D721Med (cell line): ENCODE data around the gene C5AR2.

Experiments used
- DNase-seq: peaks from one replicate; pipeline ENCODE4 v3.0.0; 2011; ENCODE audit warnings: low spot score; ENCODE audit not compliant: insufficient read length
- FAIRE-seq: peaks from 2 replicates; lab custom pipeline; 2011; peaks lifted over from hg19 to GRCh38; lab: Jason Lieb, UNC
- TF ChIP-seq, protein P1 (sequence below): IDR thresholded peaks from 2 replicates; pipeline ENCODE4 v1.5.1; 2012; ENCODE audit warnings: mild to moderate bottlenecking, control low read depth; ENCODE audit not compliant: insufficient read depth; ENCODE audit errors: missing control alignments

C5AR2 gene

GRCh38 chr19:47305309-47305751 lies 26.6 kb upstream of the C5AR2 start:
- DNase-seq (peak; percentile 63), FAIRE-seq (no peak)
- TF ChIP-seq, protein P1, sequence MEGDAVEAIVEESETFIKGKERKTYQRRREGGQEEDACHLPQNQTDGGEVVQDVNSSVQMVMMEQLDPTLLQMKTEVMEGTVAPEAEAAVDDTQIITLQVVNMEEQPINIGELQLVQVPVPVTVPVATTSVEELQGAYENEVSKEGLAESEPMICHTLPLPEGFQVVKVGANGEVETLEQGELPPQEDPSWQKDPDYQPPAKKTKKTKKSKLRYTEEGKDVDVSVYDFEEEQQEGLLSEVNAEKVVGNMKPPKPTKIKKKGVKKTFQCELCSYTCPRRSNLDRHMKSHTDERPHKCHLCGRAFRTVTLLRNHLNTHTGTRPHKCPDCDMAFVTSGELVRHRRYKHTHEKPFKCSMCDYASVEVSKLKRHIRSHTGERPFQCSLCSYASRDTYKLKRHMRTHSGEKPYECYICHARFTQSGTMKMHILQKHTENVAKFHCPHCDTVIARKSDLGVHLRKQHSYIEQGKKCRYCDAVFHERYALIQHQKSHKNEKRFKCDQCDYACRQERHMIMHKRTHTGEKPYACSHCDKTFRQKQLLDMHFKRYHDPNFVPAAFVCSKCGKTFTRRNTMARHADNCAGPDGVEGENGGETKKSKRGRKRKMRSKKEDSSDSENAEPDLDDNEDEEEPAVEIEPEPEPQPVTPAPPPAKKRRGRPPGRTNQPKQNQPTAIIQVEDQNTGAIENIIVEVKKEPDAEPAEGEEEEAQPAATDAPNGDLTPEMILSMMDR: peak; percentile 91

DNA sequence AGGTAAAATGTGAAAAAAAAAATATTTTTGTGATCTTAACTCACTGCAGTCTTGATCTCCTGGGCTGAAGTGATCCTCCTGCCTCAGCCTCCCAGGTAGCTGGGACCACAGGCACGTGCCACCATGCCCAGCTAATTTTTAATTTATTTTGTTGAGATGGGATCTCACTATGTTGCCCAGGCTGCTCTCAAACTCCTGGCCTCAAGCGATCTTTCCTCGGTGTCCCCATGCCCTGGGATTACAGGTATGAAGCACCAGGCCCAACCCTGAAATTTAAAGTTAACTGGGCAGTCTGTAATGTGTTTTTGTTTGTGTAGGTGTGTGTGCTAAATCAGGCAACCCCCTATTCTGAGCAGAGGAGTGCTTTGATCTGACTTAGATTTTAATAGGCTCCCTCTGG lies 25.7 kb upstream of the C5AR2 start:
- no peak for DNase-seq
- FAIRE-seq: no peak
- TF ChIP-seq, protein P1: no peak

DNA sequence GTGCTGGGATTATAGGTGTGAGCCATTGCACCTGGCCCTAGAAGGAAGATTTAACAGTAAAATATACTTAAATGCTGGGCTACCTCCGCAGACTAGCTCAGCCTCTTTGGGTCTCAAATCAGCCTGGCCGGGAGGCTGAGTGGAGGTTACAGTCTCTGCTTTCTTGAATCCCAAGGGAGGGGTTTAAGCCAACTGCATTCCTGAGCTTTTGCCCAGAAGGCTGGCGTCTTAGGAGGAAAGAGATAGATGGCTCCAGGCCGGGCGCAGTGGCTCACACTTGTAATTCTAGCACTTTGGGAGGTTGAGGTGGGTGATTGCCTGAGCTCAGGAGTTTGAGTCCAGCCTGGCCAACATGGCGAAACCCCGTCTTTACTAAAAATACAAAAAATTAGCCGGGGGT lies 22.9 kb upstream of the C5AR2 start:
- no peak for FAIRE-seq
- no peak for DNase-seq
- TF ChIP-seq, protein P1: no peak

DNA sequence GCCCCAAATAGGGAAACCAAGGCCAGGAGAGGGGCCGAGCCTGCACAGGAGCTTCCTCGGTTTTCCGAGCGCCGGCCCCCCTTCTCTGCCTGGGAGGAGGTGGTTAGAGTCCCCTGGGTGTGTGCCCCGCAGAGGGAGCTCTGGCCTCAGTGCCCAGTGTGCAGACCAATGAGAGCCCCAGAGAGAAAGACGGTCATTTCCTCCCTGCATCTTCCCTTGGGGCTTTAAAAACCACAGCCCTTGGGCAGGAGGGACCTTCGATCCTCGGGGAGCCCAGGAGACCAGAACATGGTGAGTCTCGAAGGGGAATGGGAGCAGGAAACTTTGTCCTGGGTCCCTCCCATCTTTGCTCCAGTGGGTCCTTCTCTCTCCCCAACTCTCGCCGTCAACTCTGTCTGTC lies 22.4 kb upstream of the C5AR2 start, which contains the start of gene C5AR1:
TSS of gene C5AR1 (plus strand) at position 254 of the 400 bp plus-strand sequence. CDS start at position 289, 35 bp downstream.
- FAIRE-seq (no peak), DNase-seq (no peak)
- TF ChIP-seq, protein P1: no peak

- TF ChIP-seq, protein P1: no peak
- FAIRE-seq (no peak), DNase-seq (no peak)
Measured at GRCh38 chr19:47310323-47310722, 21.7 kb upstream of the C5AR2 start.

DNA sequence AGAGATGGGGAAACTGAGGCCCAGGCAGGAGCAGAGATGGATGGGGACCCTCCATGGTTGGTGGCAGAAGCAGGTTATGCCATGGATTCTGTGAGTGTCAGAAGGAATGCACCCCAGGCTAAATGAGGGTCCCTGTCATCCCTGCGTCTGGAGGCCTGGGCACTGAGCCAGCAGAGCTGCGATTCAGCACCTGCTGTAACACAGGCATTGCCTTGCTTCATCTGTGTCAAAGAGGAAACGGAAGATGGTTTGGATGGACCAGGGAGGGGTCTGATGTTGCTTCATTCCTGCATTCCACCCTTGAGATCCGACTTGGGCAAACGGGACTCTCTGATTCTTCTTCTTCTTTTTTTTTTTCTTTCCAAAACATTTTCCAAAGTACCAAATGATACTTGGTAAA lies 21.2 kb upstream of the C5AR2 start:
- no peak for FAIRE-seq
- no peak for DNase-seq
- TF ChIP-seq, protein P1: no peak

GRCh38 chr19:47312366-47313006 lies 19.5 kb upstream of the C5AR2 start:
- TF ChIP-seq, protein P1: no peak
- no peak for DNase-seq

More at GRCh38 chr19:47312366-47313006, 19.5 kb upstream of the C5AR2 start:
- FAIRE-seq: no peak
